ENCODE results near the gene SHE. TPM values are rescaled to one million over a fixed set of nuclear protein-coding genes. Genes with fewer than 3 reads are reported as not detected.

Gene SHE
- polyA plus RNA-seq, 1 experiment: not detected

DNA sequence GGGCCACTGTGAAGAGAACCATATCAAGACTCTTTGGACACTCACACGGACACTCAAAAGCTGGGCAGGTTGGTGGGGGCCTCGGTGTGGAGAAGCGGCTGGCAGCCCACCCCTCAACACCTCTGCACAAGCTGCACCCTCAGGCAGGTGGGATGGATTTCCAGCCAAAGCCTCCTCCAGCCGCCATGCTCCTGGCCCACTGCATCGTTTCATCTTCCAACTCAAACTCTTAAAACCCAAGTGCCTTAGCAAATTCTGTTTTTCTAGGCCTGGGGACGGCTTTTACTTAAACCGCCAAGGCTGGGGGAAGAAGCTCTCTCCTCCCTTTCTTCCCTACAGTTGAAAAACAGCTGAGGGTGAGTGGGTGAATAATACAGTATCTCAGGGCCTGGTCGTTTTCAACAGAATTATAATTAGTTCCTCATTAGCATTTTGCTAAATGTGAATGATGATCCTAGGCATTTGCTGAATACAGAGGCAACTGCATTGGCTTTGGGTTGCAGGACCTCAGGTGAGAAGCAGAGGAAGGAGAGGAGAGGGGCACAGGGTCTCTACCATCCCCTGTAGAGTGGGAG is 36.5 kb downstream of the SHE start:
- DNase-seq (ENCODE audit: low read depth): no peak
- Histone ChIP-seq H3K36me3 (ENCODE audit: control insufficient read depth, insufficient read depth, low read length) (0 out of 2 replicates have a peak, but pooled peaks cover 6% of the 10 kb centered on the region), H3K27me3 (ENCODE audit: control insufficient read depth, insufficient read depth, low read length) (no peaks in the 10 kb centered on the region), H3K4me3 (ENCODE audit: low read depth, low read length) (no peak overlapping the region)
- TF ChIP-seq, protein P1, sequence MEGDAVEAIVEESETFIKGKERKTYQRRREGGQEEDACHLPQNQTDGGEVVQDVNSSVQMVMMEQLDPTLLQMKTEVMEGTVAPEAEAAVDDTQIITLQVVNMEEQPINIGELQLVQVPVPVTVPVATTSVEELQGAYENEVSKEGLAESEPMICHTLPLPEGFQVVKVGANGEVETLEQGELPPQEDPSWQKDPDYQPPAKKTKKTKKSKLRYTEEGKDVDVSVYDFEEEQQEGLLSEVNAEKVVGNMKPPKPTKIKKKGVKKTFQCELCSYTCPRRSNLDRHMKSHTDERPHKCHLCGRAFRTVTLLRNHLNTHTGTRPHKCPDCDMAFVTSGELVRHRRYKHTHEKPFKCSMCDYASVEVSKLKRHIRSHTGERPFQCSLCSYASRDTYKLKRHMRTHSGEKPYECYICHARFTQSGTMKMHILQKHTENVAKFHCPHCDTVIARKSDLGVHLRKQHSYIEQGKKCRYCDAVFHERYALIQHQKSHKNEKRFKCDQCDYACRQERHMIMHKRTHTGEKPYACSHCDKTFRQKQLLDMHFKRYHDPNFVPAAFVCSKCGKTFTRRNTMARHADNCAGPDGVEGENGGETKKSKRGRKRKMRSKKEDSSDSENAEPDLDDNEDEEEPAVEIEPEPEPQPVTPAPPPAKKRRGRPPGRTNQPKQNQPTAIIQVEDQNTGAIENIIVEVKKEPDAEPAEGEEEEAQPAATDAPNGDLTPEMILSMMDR (IDR thresholded peaks at IDR 0.05; ENCODE audit: insufficient read depth, low read depth, low read length): no peak
- POLR2A ChIA-PET: no interaction called here
- CTCF ChIA-PET: interaction anchor here (0.6 to 1.3 kb wide), 4 partner anchors 9 to 193 kb away, joined by 3 to 4 read pairs (median 3); no protein-coding TSS in a partner anchor

DNA sequence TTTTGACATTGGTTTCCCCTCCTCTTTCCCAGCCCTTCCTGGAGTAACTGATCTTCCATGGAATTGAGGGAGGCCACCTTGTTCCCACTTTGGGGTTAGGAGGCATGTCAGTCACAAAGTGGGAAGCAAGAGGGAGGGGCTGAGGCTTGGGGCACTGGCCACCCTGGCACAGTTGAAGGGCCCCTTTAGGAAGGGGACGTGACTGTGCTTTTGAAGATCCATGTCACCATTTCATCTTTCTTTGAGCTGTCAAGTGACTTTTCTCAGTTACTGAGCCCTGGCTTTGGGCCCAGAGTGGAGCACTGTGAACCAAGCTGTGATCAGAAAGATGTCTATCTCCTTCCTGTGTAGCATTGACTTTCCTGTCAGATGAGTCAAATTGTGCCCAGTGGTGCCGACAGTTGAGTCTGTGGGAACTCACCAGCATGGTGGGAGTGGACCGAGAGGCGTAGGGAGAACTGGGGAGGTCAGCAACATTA is 38.7 kb downstream of the SHE start:
- ChIA-PET CTCF (interaction anchor here (0.6 to 1.9 kb wide), 6 partner anchors 12 to 130 kb away, joined by 3 to 6 read pairs (median 4); no protein-coding TSS in a partner anchor), POLR2A (interaction anchor here (0.5 to 0.6 kb wide), 4 partner anchors 12 to 516 kb away, joined by 3 to 5 read pairs (median 4); no protein-coding TSS in a partner anchor)
- TF ChIP-seq, protein P1 (IDR thresholded peaks at IDR 0.05; ENCODE audit: insufficient read depth, low read depth, low read length): no peak
- Histone ChIP-seq H3K4me3 (ENCODE audit: low read depth, low read length) (no peak overlapping the region), H3K36me3 (ENCODE audit: control insufficient read depth, insufficient read depth, low read length) (0 out of 2 replicates have a peak, but pooled peaks cover 6% of the 10 kb centered on the region), H3K27me3 (ENCODE audit: control insufficient read depth, insufficient read depth, low read length) (no peaks in the 10 kb centered on the region)
- no peak for DNase-seq (ENCODE audit: low read depth)

DNA sequence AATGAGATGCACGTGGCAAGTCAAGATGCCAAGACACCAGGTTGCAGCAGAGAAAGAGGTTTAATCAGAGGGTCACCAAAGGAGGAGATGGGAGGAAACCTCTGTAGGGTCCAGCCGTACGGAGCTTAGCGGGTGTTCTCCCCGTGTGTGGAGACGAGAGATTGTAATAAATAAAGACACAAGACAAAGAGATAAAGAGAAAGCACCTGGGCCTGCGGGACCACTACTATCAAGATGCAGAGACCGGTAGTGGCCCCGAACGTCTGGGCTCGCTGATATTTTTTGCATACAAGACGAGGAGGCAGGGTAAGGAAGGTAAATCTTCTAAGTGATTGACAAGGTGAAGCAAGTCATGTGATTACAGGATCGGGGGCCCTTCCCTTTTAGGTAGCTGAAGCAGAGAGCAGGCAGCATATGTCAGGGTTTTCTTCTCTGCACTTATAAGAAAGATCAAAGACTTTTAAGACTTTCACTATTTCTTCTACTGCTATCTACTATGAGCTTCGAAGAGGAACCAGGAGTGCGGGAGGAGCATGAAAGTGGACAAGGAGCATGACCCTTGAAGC is 41.4 kb downstream of the SHE start:
- no peak for DNase-seq (ENCODE audit: low read depth)
- ChIA-PET CTCF (interaction anchor here (1.2 to 1.5 kb wide), 2 partner anchors 19 to 54 kb away, joined by 4 to 6 read pairs; no protein-coding TSS in a partner anchor), POLR2A (no interaction called here)
- no peaks in the 10 kb centered on the region for H3K27me3 ChIP-seq (ENCODE audit: control insufficient read depth, insufficient read depth, low read length)
- no peak overlapping the region for H3K4me3 ChIP-seq (ENCODE audit: low read depth, low read length)
- 0 out of 2 replicates have a peak, but pooled peaks cover 6% of the 10 kb centered on the region for H3K36me3 ChIP-seq (ENCODE audit: control insufficient read depth, insufficient read depth, low read length)
- TF ChIP-seq, protein P1 (IDR thresholded peaks at IDR 0.05; ENCODE audit: insufficient read depth, low read depth, low read length): no peak

DNA sequence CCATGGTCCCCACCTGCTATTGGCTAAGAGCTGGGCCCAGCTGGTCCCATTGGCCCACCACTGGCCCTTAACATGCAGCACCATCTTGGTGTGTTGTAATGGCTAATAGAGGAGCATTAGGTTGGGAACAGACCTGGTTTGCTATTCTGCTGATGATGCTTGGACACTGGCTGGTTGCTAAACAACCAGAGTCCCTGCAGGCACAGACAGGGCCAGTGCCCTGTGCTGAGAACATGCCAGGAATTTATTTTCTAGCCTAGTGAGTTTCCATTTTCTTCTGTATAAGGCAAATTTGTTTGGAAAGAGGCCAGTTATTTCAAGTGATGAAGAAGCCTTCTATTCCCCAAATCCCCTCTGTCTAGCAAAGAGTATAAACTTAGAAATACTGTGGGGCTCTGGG is 43.1 kb downstream of the SHE start:
- Histone ChIP-seq H3K36me3 (ENCODE audit: control insufficient read depth, insufficient read depth, low read length) (peaks cover 3% of the 10 kb centered on the region; the same call in 1 of the 2 replicates), H3K4me3 (ENCODE audit: low read depth, low read length) (no peak overlapping the region), H3K27me3 (ENCODE audit: control insufficient read depth, insufficient read depth, low read length) (no peaks in the 10 kb centered on the region)
- TF ChIP-seq, protein P1 (IDR thresholded peaks at IDR 0.05; ENCODE audit: insufficient read depth, low read depth, low read length): no peak
- no peak for DNase-seq (ENCODE audit: low read depth)
- ChIA-PET CTCF (no interaction called here), POLR2A (no interaction called here)

DNA sequence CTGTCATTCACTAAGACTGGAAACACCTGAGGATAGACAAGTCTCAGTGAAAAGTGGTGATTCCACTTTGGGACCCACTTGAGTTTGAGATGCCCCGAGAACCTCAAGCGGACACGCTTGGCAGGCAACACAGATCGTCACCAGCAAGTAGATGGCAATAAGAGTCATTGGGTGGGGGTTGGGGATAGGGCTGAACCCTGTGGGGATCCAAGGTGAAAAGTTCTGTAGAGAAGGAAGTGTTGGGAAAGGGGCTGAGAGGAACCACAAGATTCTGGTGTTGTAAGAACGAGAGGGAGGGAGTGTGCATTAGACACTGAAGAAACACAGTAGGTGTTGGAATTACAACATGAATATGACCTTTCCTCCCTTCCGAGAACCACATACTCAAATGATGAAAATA is 45.6 kb downstream of the SHE start:
- TF ChIP-seq, protein P1 (IDR thresholded peaks at IDR 0.05; ENCODE audit: insufficient read depth, low read depth, low read length): no peak
- no peak for DNase-seq (ENCODE audit: low read depth)
- POLR2A ChIA-PET: no interaction called here
- CTCF ChIA-PET: interaction anchor here (1.9 kb wide), 1 partner anchor 13 kb away, joined by 6 read pairs; no protein-coding TSS in a partner anchor
- Histone ChIP-seq H3K4me3 (ENCODE audit: low read depth, low read length) (no peak overlapping the region), H3K36me3 (ENCODE audit: control insufficient read depth, insufficient read depth, low read length) (peaks cover 3% of the 10 kb centered on the region; the same call in 1 of the 2 replicates), H3K27me3 (ENCODE audit: control insufficient read depth, insufficient read depth, low read length) (no peaks in the 10 kb centered on the region)
